SK-N-DZ (cell line): ENCODE data around the gene INTS13.
A peak's percentile ranks its signal among the peaks of the same experiment; 100 is the strongest.
"Not testable (repeated sequence)": the region's sequence is repeated elsewhere in the genome, so short reads cannot be mapped to it uniquely, and the experiment has no call there.

Experiments
- DNase-seq: peaks from one replicate; pipeline ENCODE4 v3.0.0-alpha.2; 2015; ENCODE audit warnings: low spot score

Gene INTS13

DNA sequence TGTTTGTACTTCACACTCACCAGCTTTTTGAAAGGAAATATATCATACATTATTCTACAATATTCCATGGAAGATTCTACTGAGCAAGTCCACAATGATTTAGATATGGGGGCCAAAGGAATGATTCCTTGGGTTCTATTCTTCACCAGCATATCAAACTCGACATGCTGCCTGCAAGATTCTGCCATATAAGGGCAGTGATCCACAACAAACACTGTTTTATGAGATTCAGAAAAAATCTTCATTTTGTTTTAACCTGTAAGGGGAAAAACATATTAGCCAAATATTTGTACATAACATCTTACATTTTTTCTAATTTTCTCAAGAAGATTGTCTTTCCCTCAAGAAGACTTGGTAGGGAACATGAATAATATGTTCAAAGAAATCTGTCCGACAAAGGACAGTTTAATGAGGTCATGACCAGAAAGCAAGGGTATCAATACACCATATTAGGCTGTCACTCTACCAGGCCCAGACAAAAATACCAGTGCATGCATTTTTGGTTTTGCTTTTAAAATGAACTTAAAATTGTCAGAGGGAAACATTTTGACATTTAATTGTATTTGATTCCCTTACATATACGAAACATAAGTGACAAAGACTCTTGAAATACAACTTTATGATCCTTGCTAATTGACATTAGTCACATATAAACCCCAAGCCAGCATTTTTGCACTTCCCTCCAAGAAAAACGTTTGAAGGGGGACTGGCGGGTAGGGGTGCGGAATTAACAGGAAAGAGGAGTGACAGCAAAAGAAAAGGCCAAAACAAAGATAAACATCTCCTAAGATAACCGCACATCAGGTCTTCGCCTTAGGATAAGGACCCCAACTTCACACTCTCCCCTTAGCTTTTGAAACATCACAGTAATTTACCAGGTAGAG lies 980 bp downstream of the INTS13 start:
- peak; percentile 14 for DNase-seq

DNA sequence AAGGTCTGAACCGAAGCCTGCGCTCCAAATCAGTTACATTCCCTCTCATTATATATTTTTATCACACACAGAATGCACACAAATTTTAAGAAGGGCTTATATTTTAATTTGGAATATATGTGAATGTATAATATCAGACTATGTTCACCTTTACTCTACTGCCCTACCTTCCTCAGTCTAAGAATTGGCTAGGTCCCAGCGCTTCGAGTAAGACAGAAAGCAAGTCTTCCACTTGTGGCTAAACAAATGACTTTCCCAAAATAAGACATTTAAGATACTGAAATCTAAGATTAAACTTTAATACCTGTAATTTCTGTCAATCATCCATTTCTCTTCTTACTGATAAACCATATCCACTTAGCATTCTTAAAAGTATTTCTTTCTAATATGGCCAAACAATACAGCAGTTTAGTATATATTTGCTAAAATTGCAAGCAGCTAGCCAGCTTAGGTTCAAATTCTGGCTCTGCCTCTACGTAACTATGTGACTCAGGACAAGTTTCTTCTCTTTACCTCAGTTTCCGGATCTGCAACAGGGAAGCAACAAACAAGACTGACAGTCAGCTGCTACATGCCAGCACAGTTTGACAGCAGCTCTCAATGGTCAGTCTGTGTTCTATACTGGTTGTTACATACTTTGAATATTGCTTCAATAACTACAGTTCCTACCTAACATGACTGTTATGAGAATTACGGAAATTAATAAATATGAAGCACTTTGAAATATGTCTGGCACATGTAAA lies 2.0 kb downstream of the INTS13 start:
- DNase-seq: no peak

DNA sequence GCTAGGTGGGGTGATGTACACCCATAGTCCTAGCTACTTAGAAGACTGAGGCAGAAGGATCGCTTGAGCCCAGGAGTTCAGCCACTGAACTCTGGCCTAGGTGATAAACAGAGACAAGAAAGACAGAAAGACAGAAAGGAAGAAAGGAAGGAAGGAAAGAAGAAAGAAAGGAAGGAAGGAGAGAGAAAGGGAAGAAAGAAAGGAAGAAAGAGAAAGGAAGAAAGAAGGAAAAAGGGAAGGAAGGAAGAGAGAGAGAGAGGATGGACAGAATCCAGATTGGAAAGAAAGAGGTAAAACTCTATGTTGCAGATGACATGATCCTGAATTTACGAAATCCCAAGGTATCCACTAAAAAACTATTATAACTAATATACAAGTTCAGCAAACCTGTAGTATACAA lies 8.2 kb downstream of the INTS13 start:
- no peak for DNase-seq

DNA sequence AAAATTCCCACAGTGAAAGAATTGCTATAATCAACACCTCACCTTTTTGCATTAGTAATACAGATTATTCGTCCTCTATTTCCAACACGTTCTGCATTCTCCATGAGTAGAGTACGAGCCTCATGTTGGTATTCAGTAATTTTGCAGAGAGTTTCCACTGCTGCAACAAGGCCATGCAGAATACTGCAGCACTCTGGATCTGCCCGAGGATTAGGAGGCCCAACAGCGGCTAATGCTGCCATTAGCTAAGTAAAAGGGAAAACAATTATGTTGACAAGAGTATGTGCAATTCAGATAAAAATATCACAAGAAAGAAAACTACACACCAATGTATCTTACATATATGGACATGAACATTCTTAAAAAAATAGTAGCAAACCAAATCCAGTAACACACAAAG lies 9.1 kb downstream of the INTS13 start:
- no peak for DNase-seq

DNA sequence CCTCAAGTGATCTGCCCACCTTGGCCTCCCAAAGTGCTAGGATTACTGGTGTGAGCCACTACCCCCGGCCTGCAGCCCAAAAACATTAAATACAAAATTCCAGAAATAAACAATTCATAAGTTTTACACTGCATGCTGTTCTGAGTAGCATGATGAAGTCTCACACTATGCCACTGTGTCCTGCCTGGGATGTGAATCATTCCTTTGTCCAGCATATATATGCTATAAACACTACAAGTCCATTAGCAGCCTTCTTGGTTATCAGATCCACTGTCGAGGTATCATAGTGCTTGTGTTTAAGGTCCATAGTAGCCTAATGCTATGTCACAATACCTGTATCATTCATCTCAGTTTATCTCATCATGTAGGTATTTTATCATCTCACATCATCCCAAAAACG lies 15.9 kb downstream of the INTS13 start:
- no peak for DNase-seq

DNA sequence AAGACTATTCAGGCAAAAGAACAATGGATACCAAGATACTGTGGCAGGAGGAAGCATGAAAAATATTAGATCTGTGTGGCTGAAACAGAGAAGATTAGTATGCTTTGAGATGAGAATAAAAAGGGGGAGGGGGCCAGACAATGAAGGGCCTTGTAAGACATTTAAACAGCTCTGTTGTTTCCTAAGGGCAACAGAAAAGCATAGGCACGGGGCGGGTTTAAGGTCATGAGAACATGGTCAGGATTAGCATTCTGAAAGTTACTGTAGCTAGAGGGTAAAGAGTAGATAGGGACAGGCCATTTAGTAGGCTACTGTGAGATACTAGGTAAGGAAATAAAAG lies 18.6 kb downstream of the INTS13 start:
- DNase-seq: no peak

DNA sequence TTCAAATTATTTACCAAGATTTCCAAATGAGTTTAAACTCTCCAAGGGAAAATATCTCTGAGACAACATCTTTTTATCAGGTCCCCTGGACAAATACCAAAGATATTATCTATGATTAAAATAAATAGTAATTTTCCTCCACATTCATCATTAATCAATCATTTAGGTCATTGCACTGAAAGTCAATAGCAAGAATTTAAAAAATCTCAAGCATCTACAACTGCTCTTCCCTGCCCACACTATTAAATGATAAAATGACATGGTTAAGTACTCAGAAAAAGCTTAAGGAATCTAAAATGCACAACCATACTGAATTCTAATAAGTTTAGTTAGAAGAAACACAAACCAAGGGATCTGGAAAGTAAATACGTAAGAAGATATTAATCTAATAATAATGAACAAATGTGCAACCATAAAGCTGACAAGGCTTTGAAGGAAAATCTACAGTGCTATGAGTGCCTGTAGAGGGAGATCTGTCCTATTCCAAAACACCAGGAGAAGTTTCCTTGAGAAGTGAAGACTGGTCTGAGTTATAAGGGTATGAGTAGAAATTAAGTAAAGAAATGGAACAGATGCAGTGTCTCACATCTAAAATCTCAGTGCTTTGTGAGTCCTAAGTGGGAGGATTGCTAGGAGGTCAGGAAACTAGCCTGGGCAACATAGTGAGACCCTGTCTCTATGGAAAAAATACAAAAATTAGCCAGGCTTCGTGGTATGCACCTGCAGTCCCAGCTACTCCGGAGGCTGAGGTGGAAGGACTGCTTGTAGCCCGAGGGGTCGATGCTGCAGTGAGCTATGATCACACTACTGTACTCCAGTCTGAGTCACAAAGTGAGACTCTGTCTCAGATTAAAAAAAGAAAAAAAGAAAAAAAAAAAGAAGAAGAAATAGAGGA lies 19.2 kb downstream of the INTS13 start:
- DNase-seq: no peak

DNA sequence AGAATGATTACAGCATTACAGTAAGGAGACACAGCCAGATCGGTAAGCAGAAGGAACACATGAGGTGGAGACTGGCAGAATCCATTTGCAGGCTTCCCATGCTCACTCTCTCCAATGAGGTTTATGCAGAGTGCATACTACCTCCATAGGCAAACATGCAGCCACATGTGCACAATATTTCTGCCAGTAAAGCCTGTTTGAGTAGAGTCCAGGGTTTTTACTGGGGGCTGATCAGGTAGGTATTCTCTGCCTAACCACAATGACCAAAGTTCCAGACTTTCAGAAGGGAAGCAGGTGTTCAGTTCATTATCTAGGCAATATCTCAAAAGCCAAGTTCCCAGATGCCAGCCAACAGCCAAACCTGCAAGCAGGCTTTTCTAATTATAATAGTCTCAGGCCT lies 31.1 kb downstream of the INTS13 start:
- peak; percentile 83 for DNase-seq

DNA sequence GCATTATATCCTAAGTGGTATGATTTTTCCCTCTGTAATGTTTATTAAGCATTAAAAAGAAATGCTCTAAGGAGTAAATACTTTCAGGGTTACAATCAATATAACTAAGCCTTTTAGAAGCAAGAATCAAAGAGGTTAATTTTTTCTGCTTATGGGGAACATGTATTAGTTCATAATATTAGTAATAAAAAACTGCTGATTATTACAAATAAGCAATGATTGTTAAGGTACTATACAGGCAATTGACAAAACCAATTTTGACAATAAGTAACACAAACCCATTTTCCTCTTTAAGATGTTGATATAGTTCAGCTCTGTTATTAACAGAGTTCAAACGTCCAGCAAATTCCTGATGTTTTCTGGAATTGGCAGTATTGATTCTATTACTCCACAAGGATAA lies 31.8 kb downstream of the INTS13 start:
- no peak for DNase-seq

DNA sequence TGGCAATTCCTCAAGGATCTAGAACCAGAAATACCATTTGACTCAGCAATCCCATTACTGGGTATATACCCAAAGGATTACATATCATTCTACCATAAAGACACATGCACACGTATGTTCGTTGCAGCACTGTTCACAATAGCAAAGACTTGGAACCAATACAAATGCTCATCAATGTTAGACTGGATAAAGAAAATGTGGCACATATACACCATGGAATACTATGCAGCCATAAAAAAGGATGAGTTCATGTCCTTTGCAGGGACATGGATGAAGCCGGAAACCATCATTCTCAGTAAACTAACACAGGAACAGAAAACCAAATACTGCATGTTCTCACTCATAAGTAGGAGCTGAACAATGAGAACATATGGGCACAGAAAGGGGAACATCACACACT lies 34.4 kb downstream of the INTS13 start:
- not testable (repeated sequence) for DNase-seq

DNA sequence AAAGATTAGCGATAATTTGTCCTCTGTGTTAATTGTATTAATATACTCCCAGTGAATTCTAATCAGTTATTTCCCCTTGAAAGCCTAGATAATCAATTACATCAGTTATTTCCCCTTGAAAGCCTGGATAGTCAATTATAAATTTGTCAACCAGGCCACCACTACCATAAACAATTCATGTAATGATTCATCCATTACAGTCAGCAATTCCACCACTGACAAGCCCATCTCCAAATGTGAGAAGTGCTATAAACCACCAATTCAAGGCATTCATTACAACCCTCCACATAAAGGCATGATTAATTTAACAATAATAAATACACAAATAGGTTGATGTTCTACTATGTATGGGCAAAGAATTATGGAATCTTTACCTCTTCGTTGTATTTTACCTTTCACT lies 40.9 kb downstream of the INTS13 start:
- no peak for DNase-seq

DNA sequence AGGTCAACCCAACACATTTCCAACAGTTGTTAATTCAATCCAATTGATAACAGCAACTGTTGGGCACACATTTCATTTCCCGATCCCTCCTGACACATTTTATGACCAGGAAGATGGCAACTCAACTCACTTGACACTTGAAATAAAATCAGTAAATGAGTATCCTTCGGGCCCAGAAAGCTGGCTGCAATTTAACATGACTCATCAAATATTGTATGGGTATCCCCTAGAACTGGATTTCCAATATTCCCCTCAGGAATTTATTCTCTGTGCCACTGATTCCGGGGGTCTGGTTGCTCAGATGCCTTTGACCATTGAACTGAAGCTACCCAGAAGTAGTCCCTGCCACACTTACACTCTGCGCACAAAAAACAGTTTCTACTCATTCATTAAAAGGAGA lies 42.1 kb downstream of the INTS13 start:
- DNase-seq: no peak

DNA sequence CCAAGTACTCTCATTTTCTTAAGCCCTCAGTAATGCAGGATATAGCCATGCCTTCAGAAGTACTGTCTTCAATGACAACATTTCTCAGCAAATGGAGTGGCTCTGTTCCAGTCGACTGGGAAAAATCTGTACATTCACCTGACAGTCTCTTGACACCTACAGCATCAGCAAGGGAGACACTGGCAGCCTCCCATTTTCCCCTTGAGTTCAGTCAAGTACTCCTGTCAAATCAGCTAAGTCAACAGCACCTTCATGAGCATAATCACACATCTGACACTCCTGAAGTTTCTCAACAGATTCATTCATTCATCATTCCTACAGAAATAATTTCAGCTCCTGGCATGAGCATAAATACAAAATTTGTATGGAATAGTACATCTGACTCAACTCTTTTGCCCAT lies 46.1 kb downstream of the INTS13 start:
- no peak for DNase-seq

DNA sequence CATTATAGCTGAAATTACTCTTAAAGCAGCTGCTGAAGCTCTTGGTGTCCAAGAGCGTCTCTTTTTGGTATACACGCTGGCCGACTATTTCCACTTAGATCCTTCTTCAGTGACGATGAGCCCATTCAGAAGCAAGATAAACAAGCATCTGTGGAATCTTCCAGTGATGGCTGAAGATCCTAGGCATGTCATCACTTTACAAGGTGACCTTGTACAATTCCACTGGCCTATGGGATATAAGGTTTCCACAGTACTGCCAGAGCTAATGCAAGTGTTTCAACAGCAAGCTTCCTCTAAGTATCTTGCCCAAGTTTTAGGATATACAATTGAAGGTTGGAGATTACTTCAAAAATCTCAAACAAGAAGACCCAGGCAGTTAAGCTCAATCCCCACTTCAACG lies 47.0 kb downstream of the INTS13 start:
- DNase-seq: no peak

DNA sequence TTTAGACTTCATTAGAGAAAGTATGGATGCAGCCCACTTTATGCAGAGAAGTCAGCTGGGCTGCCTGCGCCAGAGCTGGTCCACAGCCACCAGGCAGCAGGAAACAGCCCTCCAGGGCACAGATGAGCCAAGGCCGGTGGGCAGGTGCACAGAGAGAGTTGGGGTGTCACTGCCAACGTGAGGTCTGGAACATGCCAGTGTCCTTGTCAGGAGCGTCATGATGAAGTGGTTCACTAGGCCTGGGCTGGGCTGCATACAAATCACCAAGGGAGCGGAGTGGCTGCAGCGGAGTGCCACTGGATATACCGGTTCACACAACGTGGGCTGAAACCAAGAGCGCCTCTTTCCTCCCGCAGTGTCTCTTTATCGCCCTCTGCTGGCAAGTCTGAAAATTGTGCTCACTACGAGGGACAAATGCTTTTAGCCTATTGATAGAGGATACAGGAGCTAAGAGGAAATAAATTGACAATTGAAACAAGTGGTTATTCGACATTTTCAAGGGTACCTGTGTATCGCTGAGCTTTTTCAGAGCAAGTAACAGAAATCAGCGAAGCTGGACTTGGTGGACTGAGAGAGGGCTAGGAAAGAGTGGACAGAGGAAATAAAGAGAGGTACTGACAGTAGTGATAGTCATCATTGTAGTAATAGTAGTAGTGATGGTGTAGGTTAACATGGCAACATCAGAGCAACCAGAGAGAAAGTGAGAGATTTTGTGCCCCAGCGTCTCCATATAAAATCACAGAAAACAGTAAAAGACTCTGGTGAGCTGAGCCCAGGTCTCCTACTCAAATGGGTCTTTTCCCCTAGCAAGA lies 52.8 kb downstream of the INTS13 start:
- DNase-seq: peak; percentile 91

DNA sequence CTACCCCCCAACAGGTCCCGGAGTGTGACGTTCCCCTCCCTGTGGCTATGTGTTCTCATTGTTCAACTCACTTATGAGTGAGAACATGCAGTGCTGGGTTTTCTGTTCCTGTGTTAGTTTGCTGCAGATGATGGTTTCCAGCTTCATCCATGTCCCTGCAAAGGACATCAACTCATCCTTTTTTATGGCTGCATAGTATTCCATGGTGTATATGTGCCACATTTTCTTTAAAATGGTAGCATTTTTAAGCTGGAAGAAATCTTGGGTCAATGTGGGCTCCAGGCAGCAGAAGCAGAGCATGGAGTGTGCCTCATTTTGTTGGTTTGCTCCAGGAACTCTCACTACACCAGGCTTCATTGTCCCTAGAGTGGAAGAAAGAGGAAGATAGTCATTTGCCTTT lies 57.2 kb downstream of the INTS13 start:
- no peak for DNase-seq

DNA sequence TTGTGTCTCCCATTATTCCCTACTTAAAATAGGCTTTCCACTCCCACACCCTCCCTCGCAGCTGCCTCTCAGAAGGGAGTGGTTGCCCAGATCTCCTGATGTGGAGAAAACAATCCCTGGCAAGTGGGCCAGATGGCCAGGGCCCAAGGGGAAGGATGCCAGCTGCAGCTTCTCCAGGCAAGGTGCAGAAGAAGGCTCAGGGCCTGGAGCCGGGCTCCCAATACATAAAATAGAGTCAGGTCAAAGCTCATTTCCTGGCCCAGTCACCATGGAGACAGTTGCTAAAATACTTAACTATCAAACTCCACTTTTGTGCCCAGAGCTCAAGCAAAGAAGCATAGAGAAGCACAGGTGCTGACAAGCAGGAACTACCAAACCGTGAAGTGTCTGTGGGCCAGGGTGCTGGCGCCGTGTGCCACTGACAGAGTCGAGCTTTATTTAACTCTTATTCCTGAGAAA lies 59.1 kb downstream of the INTS13 start:
- DNase-seq: no peak

DNA sequence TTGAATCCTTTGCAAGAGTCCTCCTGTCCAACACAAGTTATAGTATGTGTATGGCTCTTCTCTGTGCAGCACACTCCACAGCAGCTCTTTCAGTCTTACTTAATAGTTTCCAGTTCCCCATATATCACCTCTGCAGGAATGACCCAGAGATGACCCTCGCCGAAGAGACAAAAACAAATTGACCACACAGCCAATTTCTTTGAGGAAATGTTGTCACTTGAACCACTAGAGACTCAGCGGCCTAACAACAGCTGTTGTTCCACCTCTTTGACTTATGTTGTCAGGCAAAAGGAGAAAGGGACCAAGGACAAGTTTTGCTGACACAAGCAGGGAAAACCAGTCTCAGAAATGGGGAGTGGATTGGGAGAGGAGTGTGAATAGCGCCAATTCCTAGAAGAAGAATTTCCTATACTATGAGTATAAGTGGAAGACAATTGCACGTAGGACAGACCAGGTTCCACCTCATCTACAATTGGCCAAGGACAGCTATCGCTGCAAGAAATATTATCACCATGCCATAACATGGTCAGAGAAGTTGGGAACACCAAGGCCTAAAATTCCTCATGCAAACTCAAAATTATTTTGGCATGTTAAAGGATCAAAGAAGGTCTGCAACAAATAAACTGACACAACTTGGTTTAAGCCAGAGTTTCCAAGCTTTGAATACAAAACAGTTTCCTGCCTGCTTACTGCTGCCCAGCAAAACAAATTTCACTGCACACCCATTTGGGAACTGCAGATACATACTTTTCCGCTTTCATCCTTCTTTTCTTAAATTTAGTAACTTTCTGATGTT lies 63.1 kb downstream of the INTS13 start:
- no peak for DNase-seq

DNA sequence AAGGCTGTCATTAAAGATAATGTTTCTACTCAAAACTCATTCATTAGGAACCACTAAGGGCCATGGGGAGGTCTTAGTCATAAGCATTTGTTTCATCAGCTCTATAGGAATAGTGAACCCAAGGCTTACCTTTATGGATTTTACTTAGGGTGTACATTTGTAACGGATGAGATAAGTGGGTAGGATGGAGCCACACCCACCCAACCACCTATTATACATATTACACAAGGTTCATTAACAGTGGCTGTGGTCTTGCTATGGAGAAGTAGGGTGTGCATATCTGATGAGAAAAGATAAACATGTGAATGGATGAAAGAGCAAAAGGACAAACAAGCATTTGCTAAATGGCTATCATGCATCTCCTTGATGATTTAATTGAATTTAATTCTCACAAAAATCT lies 65.2 kb downstream of the INTS13 start:
- DNase-seq: no peak

DNA sequence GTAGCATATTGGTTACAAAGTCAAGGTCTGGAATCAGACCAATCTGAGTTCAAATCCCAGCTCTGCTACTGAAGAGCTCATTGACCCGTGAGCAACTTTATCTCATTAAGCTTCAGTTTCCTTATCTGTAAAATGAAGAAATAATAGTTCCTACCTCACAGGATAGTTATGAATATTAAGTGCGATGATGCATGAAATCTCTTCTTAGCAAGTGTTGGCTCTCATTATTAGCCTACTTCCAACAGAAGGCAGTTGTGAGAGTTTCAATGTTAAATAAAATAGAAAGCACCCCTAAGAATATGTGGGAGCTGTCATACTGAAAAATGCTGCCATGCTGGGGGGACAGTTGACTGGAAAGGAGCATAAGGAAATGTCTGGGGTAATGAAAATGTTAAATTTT lies 65.8 kb downstream of the INTS13 start:
- no peak for DNase-seq
